K562 (cell line): Measurements from ENCODE around the gene CIAO3. TPM values are rescaled to one million over a fixed set of nuclear protein-coding genes. Genes with fewer than 3 reads are reported as not detected.

Experiments used
- POLR2G ChIP-seq: fragments of 200-400 bp; formaldehyde crosslinking; IDR thresholded peaks from 2 replicates; pipeline ENCODE4 v1.6.1; 2017; ENCODE audit warnings: low read depth, mild to moderate bottlenecking, antibody characterized with exemption, low read length, moderate library complexity
- RAD51 ChIP-seq: fragments of 450-650 bp; IDR thresholded peaks from 2 replicates; pipeline ENCODE4 v1.7.1; 2016; ENCODE audit warnings: low read depth, mild to moderate bottlenecking, borderline replicate concordance
- RBM25 ChIP-seq: fragments of 200-400 bp; formaldehyde crosslinking; IDR thresholded peaks from 2 replicates; pipeline ENCODE4 v1.6.1; 2018; ENCODE audit warnings: low read length, low read depth, moderate library complexity; ENCODE audit not compliant: severe bottlenecking
- SRSF1 ChIP-seq: fragments of 200-400 bp; formaldehyde crosslinking; IDR thresholded peaks from 2 replicates; pipeline ENCODE4 v1.6.1; 2017; ENCODE audit warnings: mild to moderate bottlenecking, low read depth, low read length, moderate library complexity
- ZBTB1 ChIP-seq: sonication (generic); formaldehyde crosslinking; IDR thresholded peaks from 2 replicates; pipeline ENCODE4 v1.8.1; 2023; ENCODE audit warnings: missing genetic modification reagents, low read depth, mild to moderate bottlenecking, borderline replicate concordance
- polyA plus RNA-seq, 8 experiments: library from polyadenylated mRNA; depleted of rRNA in 4 of 8; stranded (reverse) in 5 of 8; unstranded in 3 of 8; fragments of >200 nt; fragmentation: Nextera tagmentation in 2 of 8; fragmentation: Illumina TruSeq in 1 of 8; extraction: Ambion mirVana in 2 of 8; extraction: Trizol in 1 of 8; gene quantifications; 2 replicates each; pipeline versions ENCODE4 v1.2.1 to v1.2.3, GENCODE V29; 2011 to 2014; ENCODE audit warnings: inconsistent platforms in 1 of 8, missing spikeins in 1 of 8
- total RNA-seq, 7 experiments: library from RNA; depleted of rRNA in 6 of 7; stranded (reverse); fragments of >200 nt in 6 of 7; fragmentation: Illumina TruSeq in 2 of 7; extraction: Trizol in 2 of 7; gene quantifications; 2 replicates each; pipeline versions ENCODE4 v1.2.1 to v1.2.3, GENCODE V29; 2011 to 2021; ENCODE audit warnings: low replicate concordance in 1 of 7
- TF ChIP-seq, protein P1 (sequence below): fragments of 450-650 bp; formaldehyde crosslinking; IDR thresholded peaks from 2 replicates; pipeline ENCODE4 v1.4.0; 2020; ENCODE audit warnings: mild to moderate bottlenecking, moderate library complexity
- TF ChIP-seq, protein P2 (sequence below): fragments of 200-800 bp; sonication (Bioruptor generic); IDR thresholded peaks from 2 replicates; pipeline ENCODE4 v1.6.1; 2017; ENCODE audit warnings: missing genetic modification characterization, missing compliant biosample characterization
- TF ChIP-seq, protein P3 (sequence below): fragments of 450-650 bp; IDR thresholded peaks from 2 replicates; pipeline ENCODE4 v1.6.1; 2016; ENCODE audit warnings: mild to moderate bottlenecking, moderate library complexity
- TF ChIP-seq, protein P4 (sequence below): fragments of 450-650 bp; IDR thresholded peaks from 2 replicates; pipeline ENCODE4 v1.6.1; 2018; ENCODE audit warnings: mild to moderate bottlenecking, low read depth; ENCODE audit not compliant: partially characterized antibody

The CIAO3 gene
- total and polyA plus RNA-seq, 9 of the 15 experiments (the other 6 are each of a cell fraction or from before 2014, with no cell fraction given): 2.2 to 35.6 (median 18.7) TPM

DNA sequence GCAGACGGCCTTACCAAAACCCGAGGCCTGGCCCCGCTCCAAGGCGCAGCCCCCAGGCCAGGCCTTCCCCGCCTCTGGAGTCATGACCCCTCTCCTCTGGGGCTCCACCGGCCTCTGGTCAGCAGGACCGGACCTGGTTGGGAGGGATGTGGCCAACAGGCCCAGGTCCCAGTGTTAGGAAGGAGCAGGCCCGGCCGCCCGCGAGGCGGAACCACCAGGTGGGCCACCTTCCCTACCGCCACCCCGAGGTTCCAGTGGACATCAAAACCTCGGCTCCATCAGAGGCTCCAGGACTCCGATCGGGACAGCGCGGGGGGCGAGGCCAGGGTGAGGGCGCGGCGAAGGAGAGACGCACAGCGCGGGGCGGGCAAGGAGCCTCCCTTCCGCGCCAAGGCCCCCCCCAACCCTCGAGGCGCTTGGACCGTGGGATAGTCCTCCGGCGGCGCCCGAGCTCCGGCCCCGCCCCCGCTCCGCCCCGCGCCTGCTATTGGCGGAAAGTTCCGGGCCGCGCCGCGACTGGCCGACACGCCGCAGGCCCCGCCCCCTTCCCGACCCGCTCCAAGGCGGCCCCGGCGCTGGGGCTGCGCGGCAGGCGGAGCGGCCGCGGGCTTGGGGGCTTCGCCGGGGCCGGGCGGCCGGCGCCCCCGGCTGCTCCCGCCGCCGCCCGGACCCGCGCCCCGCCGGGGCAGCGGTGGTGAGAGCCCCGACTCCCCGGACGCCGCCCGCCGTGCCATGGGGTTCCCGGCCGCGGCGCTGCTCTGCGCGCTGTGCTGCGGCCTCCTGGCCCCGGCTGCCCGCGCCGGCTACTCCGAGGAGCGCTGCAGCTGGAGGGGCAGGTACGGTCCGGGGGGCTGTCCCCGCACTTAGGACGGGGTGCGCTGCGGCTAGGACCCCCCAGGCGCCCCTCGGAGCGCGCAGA lies 26.0 kb downstream of the CIAO3 start, which contains the start of gene METRN (continued):
- TF ChIP-seq ZBTB1 (CRISPR knock-in tag): 0 out of 2 replicates have a peak, but pooled peaks have one; percentile 31
- no peak for TF ChIP-seq SRSF1
- TF ChIP-seq, protein P1, sequence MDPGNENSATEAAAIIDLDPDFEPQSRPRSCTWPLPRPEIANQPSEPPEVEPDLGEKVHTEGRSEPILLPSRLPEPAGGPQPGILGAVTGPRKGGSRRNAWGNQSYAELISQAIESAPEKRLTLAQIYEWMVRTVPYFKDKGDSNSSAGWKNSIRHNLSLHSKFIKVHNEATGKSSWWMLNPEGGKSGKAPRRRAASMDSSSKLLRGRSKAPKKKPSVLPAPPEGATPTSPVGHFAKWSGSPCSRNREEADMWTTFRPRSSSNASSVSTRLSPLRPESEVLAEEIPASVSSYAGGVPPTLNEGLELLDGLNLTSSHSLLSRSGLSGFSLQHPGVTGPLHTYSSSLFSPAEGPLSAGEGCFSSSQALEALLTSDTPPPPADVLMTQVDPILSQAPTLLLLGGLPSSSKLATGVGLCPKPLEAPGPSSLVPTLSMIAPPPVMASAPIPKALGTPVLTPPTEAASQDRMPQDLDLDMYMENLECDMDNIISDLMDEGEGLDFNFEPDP (CRISPR knock-in tag): no peak
- TF ChIP-seq RBM25: peak; percentile 95
- no peak for TF ChIP-seq RAD51
- TF ChIP-seq, protein P2, sequence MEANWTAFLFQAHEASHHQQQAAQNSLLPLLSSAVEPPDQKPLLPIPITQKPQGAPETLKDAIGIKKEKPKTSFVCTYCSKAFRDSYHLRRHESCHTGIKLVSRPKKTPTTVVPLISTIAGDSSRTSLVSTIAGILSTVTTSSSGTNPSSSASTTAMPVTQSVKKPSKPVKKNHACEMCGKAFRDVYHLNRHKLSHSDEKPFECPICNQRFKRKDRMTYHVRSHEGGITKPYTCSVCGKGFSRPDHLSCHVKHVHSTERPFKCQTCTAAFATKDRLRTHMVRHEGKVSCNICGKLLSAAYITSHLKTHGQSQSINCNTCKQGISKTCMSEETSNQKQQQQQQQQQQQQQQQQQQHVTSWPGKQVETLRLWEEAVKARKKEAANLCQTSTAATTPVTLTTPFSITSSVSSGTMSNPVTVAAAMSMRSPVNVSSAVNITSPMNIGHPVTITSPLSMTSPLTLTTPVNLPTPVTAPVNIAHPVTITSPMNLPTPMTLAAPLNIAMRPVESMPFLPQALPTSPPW (CRISPR knock-in tag): peak; percentile 57
- TF ChIP-seq, protein P3, sequence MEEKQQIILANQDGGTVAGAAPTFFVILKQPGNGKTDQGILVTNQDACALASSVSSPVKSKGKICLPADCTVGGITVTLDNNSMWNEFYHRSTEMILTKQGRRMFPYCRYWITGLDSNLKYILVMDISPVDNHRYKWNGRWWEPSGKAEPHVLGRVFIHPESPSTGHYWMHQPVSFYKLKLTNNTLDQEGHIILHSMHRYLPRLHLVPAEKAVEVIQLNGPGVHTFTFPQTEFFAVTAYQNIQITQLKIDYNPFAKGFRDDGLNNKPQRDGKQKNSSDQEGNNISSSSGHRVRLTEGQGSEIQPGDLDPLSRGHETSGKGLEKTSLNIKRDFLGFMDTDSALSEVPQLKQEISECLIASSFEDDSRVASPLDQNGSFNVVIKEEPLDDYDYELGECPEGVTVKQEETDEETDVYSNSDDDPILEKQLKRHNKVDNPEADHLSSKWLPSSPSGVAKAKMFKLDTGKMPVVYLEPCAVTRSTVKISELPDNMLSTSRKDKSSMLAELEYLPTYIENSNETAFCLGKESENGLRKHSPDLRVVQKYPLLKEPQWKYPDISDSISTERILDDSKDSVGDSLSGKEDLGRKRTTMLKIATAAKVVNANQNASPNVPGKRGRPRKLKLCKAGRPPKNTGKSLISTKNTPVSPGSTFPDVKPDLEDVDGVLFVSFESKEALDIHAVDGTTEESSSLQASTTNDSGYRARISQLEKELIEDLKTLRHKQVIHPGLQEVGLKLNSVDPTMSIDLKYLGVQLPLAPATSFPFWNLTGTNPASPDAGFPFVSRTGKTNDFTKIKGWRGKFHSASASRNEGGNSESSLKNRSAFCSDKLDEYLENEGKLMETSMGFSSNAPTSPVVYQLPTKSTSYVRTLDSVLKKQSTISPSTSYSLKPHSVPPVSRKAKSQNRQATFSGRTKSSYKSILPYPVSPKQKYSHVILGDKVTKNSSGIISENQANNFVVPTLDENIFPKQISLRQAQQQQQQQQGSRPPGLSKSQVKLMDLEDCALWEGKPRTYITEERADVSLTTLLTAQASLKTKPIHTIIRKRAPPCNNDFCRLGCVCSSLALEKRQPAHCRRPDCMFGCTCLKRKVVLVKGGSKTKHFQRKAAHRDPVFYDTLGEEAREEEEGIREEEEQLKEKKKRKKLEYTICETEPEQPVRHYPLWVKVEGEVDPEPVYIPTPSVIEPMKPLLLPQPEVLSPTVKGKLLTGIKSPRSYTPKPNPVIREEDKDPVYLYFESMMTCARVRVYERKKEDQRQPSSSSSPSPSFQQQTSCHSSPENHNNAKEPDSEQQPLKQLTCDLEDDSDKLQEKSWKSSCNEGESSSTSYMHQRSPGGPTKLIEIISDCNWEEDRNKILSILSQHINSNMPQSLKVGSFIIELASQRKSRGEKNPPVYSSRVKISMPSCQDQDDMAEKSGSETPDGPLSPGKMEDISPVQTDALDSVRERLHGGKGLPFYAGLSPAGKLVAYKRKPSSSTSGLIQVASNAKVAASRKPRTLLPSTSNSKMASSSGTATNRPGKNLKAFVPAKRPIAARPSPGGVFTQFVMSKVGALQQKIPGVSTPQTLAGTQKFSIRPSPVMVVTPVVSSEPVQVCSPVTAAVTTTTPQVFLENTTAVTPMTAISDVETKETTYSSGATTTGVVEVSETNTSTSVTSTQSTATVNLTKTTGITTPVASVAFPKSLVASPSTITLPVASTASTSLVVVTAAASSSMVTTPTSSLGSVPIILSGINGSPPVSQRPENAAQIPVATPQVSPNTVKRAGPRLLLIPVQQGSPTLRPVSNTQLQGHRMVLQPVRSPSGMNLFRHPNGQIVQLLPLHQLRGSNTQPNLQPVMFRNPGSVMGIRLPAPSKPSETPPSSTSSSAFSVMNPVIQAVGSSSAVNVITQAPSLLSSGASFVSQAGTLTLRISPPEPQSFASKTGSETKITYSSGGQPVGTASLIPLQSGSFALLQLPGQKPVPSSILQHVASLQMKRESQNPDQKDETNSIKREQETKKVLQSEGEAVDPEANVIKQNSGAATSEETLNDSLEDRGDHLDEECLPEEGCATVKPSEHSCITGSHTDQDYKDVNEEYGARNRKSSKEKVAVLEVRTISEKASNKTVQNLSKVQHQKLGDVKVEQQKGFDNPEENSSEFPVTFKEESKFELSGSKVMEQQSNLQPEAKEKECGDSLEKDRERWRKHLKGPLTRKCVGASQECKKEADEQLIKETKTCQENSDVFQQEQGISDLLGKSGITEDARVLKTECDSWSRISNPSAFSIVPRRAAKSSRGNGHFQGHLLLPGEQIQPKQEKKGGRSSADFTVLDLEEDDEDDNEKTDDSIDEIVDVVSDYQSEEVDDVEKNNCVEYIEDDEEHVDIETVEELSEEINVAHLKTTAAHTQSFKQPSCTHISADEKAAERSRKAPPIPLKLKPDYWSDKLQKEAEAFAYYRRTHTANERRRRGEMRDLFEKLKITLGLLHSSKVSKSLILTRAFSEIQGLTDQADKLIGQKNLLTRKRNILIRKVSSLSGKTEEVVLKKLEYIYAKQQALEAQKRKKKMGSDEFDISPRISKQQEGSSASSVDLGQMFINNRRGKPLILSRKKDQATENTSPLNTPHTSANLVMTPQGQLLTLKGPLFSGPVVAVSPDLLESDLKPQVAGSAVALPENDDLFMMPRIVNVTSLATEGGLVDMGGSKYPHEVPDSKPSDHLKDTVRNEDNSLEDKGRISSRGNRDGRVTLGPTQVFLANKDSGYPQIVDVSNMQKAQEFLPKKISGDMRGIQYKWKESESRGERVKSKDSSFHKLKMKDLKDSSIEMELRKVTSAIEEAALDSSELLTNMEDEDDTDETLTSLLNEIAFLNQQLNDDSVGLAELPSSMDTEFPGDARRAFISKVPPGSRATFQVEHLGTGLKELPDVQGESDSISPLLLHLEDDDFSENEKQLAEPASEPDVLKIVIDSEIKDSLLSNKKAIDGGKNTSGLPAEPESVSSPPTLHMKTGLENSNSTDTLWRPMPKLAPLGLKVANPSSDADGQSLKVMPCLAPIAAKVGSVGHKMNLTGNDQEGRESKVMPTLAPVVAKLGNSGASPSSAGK: 0 out of 2 replicates have a peak, but pooled peaks have one; percentile 20
- TF ChIP-seq, protein P4, sequence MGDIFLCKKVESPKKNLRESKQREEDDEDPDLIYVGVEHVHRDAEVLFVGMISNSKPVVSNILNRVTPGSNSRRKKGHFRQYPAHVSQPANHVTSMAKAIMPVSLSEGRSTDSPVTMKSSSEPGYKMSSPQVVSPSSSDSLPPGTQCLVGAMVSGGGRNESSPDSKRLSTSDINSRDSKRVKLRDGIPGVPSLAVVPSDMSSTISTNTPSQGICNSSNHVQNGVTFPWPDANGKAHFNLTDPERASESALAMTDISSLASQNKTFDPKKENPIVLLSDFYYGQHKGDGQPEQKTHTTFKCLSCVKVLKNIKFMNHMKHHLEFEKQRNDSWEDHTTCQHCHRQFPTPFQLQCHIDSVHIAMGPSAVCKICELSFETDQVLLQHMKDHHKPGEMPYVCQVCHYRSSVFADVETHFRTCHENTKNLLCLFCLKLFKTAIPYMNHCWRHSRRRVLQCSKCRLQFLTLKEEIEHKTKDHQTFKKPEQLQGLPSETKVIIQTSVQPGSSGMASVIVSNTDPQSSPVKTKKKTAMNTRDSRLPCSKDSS: no peak
- peak; percentile 71 for TF ChIP-seq POLR2G
